ENCODE measurements around the gene CDH4. TPM values are rescaled to one million over a fixed set of nuclear protein-coding genes. Genes with fewer than 3 reads are reported as not detected.

CDH4 gene
- total and polyA plus RNA-seq, 2 donors (not counting 1 experiment from before 2014, with no cell fraction given) = not detected

DNA sequence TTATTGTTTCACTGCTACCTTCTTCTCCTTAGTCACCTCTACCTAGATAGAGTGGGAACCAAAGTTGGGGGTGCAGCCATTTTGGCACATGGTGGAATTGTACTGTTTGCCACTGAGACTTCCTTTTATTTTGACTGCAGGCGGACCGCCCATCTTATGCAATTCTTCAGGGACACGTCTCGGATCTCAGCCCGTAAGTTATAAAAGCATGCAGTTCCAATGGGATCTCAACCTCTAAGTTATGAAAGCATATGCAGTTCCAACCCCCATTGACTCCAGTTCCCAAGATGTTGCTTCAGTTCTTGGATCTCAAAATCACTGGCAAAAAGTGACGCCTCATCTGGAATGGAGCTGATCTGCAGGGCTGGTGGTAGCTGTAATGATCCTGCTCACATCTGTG, 41.2 kb upstream of the CDH4 start:
- no peak overlapping the region for H2AFZ ChIP-seq (ENCODE audit: insufficient read depth, low read depth, low read length, poor library complexity, severe bottlenecking)
- no peak overlapping the region for H3K4me2 ChIP-seq (replicated peaks; ENCODE audit: low read depth, low read length, poor library complexity, severe bottlenecking)
- DNase-seq (no peak), ATAC-seq (ENCODE audit: low read depth) (no peak)
- TF ChIP-seq, protein P1, sequence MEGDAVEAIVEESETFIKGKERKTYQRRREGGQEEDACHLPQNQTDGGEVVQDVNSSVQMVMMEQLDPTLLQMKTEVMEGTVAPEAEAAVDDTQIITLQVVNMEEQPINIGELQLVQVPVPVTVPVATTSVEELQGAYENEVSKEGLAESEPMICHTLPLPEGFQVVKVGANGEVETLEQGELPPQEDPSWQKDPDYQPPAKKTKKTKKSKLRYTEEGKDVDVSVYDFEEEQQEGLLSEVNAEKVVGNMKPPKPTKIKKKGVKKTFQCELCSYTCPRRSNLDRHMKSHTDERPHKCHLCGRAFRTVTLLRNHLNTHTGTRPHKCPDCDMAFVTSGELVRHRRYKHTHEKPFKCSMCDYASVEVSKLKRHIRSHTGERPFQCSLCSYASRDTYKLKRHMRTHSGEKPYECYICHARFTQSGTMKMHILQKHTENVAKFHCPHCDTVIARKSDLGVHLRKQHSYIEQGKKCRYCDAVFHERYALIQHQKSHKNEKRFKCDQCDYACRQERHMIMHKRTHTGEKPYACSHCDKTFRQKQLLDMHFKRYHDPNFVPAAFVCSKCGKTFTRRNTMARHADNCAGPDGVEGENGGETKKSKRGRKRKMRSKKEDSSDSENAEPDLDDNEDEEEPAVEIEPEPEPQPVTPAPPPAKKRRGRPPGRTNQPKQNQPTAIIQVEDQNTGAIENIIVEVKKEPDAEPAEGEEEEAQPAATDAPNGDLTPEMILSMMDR (IDR thresholded peaks at IDR 0.05) = no peak
- no peak for TF ChIP-seq EZH2 (IDR thresholded peaks at IDR 0.05; ENCODE audit: borderline replicate concordance, insufficient read depth, low read depth, low read length, poor library complexity, severe bottlenecking)
- no peak overlapping the region for H3K9ac ChIP-seq (ENCODE audit: low read length)
- H3K9me3 ChIP-seq (ENCODE audit: control extremely low read depth in 1 of 3, control insufficient read depth in 2 of 3, insufficient read depth in 1 of 3, low read length in 2 of 3) = peaks cover 0 to 9% (median 0%) of the 10 kb centered on the region in 3 donors
- no peak overlapping the region for H3K27ac ChIP-seq (ENCODE audit: low read length in 2 of 2)
- H3K79me2 ChIP-seq (ENCODE audit: control insufficient read depth, insufficient read depth, low read length) = no peaks in the 10 kb centered on the region
- intact Hi-C loops (cut with micrococcal nuclease) = no loop called here
- 80% methylated on average over 5 of the region's 6 CpGs for WGBS (ENCODE audit: insufficient coverage)
- H3K4me3 ChIP-seq (ENCODE audit: control extremely low read depth in 1 of 5, extremely low read depth in 1 of 5, insufficient read depth in 1 of 5, low read depth in 2 of 5, low read length in 4 of 5) = no peak overlapping the region
- Mint-ChIP-seq H3K27me3 (no peaks in the 10 kb centered on the region), H3K9me3 (ENCODE audit: insufficient read depth) (no peaks in the 10 kb centered on the region), H3K4me3 (no peak overlapping the region), H3K4me1 (no peaks in the 10 kb centered on the region), H3K27ac (no peak overlapping the region)
- POLR2A ChIA-PET = no interaction called here
- H3K27me3 ChIP-seq (replicated peaks in 1 of 4; ENCODE audit: control extremely low read depth in 1 of 4, control insufficient read depth in 3 of 4, insufficient read depth in 4 of 4, low read length in 3 of 4) = no peaks in the 10 kb centered on the region
- CTCF ChIA-PET = no interaction called here
- H3K36me3 ChIP-seq (replicated peaks in 1 of 2; ENCODE audit: control extremely low read depth in 1 of 2, control insufficient read depth in 1 of 2, extremely low read depth in 1 of 2, insufficient read depth in 2 of 2, low read length in 1 of 2) = no peaks in the 10 kb centered on the region
- no peaks in the 10 kb centered on the region for H3K4me1 ChIP-seq (ENCODE audit: control insufficient read depth in 2 of 2, insufficient read depth in 2 of 2, low read length in 2 of 2)
- H4K20me1 ChIP-seq (ENCODE audit: control insufficient read depth, insufficient read depth, low read length, poor library complexity, severe bottlenecking) = no peaks in the 10 kb centered on the region

DNA sequence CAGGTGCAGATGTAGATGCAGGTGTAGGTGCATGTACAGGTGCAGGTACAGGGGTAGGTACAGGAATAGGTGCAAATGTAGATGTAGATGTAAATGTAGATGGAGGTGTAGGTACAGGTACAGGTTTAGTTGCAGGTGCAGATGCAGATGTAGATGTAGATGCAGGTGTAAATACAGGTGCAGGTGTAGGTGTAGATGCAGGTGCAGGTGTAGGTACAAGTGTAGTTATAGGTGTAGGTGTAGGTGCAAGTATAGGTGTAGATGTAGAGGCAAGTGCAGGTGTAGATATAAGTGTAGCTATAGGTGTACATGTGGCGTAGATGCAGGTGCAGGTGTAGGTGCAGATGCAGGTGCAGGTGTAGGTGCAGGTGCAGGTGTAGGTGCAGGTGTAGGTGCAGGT, 34.2 kb upstream of the CDH4 start:
- H3K4me3 ChIP-seq (ENCODE audit: control extremely low read depth in 1 of 5, extremely low read depth in 1 of 5, insufficient read depth in 1 of 5, low read depth in 2 of 5, low read length in 4 of 5) = no peak overlapping the region
- Mint-ChIP-seq H3K4me3 (no peak overlapping the region), H3K27ac (no peak overlapping the region), H3K9me3 (ENCODE audit: insufficient read depth) (peaks cover 4% of the 10 kb centered on the region), H3K4me1 (no peaks in the 10 kb centered on the region), H3K27me3 (no peaks in the 10 kb centered on the region)
- TF ChIP-seq EZH2 (IDR thresholded peaks at IDR 0.05; ENCODE audit: borderline replicate concordance, insufficient read depth, low read depth, low read length, poor library complexity, severe bottlenecking) = no peak
- TF ChIP-seq, protein P1 (IDR thresholded peaks at IDR 0.05) = no peak
- no peaks in the 10 kb centered on the region for H3K36me3 ChIP-seq (replicated peaks in 1 of 2; ENCODE audit: control extremely low read depth in 1 of 2, control insufficient read depth in 1 of 2, extremely low read depth in 1 of 2, insufficient read depth in 2 of 2, low read length in 1 of 2)
- no peak overlapping the region for H2AFZ ChIP-seq (ENCODE audit: insufficient read depth, low read depth, low read length, poor library complexity, severe bottlenecking)
- H3K27me3 ChIP-seq (replicated peaks in 1 of 4; ENCODE audit: control extremely low read depth in 1 of 4, control insufficient read depth in 3 of 4, insufficient read depth in 4 of 4, low read length in 3 of 4) = no peaks in the 10 kb centered on the region
- intact Hi-C loops (cut with micrococcal nuclease) = no loop called here
- peaks cover 0 to 11% (median 0%) of the 10 kb centered on the region in 3 donors for H3K9me3 ChIP-seq (ENCODE audit: control extremely low read depth in 1 of 3, control insufficient read depth in 2 of 3, insufficient read depth in 1 of 3, low read length in 2 of 3)
- no peak overlapping the region for H3K9ac ChIP-seq (ENCODE audit: low read length)
- POLR2A ChIA-PET = no interaction called here
- DNase-seq (no peak), ATAC-seq (ENCODE audit: low read depth) (no peak)
- H3K4me1 ChIP-seq (ENCODE audit: control insufficient read depth in 2 of 2, insufficient read depth in 2 of 2, low read length in 2 of 2) = no peaks in the 10 kb centered on the region
- no peaks in the 10 kb centered on the region for H4K20me1 ChIP-seq (ENCODE audit: control insufficient read depth, insufficient read depth, low read length, poor library complexity, severe bottlenecking)
- no peak overlapping the region for H3K4me2 ChIP-seq (replicated peaks; ENCODE audit: low read depth, low read length, poor library complexity, severe bottlenecking)
- H3K79me2 ChIP-seq (ENCODE audit: control insufficient read depth, insufficient read depth, low read length) = no peaks in the 10 kb centered on the region
- WGBS (ENCODE audit: insufficient coverage) = 91% methylated on average over 1 of the region's 1 CpG
- CTCF ChIA-PET = no interaction called here
- H3K27ac ChIP-seq (ENCODE audit: low read length in 2 of 2) = no peak overlapping the region

Data from B cell (primary cell).